ENCODE measurements around the gene MOSMO. TPM values are rescaled to one million over a fixed set of nuclear protein-coding genes. Genes with fewer than 3 reads are reported as not detected.

The MOSMO gene
- total RNA-seq, 1 experiment from 2014 or later, result 27.6 TPM

DNA sequence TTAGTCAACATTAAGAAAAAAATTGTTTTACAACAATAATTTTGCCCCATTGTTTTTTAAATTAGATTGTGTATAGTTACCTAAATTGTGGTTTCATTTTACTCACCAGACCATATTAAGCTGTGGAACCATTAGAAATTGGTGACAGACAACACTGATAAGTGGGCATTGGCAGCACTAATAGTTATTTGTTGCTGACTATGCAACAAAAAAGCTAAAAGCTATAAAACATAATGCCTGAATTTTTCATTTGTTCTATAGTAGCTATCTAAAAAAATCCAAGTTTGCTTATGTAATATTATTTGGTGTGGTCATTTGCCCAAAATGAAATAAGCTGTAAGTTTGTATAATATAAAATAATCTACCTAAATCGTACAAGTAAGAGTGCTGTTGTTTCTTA is 70.7 kb downstream of the MOSMO start:
- TF ChIP-seq JUND (IDR thresholded peaks at IDR 0.05) (no peak), EZH2 (IDR thresholded peaks at IDR 0.05) (no peak), TCF7L2 (IDR thresholded peaks at IDR 0.05; ENCODE audit: borderline replicate concordance, extremely low read depth, insufficient read depth, insufficient read length) (no peak), RAD21 (IDR thresholded peaks at IDR 0.05; ENCODE audit: low read depth) (no peak), SP1 (IDR thresholded peaks at IDR 0.05; ENCODE audit: low read depth) (no peak), SIN3A (IDR thresholded peaks at IDR 0.05; ENCODE audit: low read depth) (no peak), YY1 (IDR thresholded peaks at IDR 0.05; ENCODE audit: extremely low read depth, insufficient replicate concordance, low read depth, low read length) (no peak), FOSL1 (IDR thresholded peaks at IDR 0.05; ENCODE audit: low read depth) (no peak), ZFX (IDR thresholded peaks at IDR 0.05) (no peak), EGR1 (IDR thresholded peaks at IDR 0.05; ENCODE audit: low read depth) (no peak), POLR2AphosphoS5 (IDR thresholded peaks at IDR 0.05; ENCODE audit: low read depth, low read length) (no peak), CBX3 (IDR thresholded peaks at IDR 0.05; ENCODE audit: low read depth) (no peak), POLR2A (IDR thresholded peaks at IDR 0.05; ENCODE audit: borderline replicate concordance, extremely low read depth, insufficient read depth, insufficient read length) (no peak), ELF1 (IDR thresholded peaks at IDR 0.05; ENCODE audit: borderline replicate concordance, low read depth) (no peak), EZH2phosphoT487 (IDR thresholded peaks at IDR 0.05; ENCODE audit: borderline replicate concordance) (no peak)
- TF ChIP-seq, protein P1, sequence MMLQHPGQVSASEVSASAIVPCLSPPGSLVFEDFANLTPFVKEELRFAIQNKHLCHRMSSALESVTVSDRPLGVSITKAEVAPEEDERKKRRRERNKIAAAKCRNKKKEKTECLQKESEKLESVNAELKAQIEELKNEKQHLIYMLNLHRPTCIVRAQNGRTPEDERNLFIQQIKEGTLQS (IDR thresholded peaks at IDR 0.05), result no peak
- TF ChIP-seq, protein P2, sequence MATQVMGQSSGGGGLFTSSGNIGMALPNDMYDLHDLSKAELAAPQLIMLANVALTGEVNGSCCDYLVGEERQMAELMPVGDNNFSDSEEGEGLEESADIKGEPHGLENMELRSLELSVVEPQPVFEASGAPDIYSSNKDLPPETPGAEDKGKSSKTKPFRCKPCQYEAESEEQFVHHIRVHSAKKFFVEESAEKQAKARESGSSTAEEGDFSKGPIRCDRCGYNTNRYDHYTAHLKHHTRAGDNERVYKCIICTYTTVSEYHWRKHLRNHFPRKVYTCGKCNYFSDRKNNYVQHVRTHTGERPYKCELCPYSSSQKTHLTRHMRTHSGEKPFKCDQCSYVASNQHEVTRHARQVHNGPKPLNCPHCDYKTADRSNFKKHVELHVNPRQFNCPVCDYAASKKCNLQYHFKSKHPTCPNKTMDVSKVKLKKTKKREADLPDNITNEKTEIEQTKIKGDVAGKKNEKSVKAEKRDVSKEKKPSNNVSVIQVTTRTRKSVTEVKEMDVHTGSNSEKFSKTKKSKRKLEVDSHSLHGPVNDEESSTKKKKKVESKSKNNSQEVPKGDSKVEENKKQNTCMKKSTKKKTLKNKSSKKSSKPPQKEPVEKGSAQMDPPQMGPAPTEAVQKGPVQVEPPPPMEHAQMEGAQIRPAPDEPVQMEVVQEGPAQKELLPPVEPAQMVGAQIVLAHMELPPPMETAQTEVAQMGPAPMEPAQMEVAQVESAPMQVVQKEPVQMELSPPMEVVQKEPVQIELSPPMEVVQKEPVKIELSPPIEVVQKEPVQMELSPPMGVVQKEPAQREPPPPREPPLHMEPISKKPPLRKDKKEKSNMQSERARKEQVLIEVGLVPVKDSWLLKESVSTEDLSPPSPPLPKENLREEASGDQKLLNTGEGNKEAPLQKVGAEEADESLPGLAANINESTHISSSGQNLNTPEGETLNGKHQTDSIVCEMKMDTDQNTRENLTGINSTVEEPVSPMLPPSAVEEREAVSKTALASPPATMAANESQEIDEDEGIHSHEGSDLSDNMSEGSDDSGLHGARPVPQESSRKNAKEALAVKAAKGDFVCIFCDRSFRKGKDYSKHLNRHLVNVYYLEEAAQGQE (IDR thresholded peaks at IDR 0.05; ENCODE audit: low read depth), result no peak
- no peaks in the 10 kb centered on the region for H3K9me2 ChIP-seq (ENCODE audit: insufficient read depth)
- no peak overlapping the region for H3K4me2 ChIP-seq (ENCODE audit: low read length)
- BruUV-seq (replicated peaks), result no TSS peak
- peaks cover 3 to 14% of the 10 kb centered on the region in 2 experiments; a peak in 2 of 4 replicates for H3K36me3 ChIP-seq (ENCODE audit: control insufficient read depth in 1 of 2, insufficient read depth in 2 of 2, low read length in 2 of 2)
- H3K4me3 ChIP-seq (replicated peaks in 1 of 2; ENCODE audit: low read depth in 1 of 2, low read length in 2 of 2), result no peak overlapping the region
- H3K9me3 ChIP-seq (ENCODE audit: control insufficient read depth in 1 of 2, insufficient read depth in 1 of 2, low read depth in 1 of 2, low read length in 2 of 2), result no peaks in the 10 kb centered on the region
- ChIA-PET CTCF (interaction anchor here (1.1 to 4.0 kb wide), 10 partner anchors 11 to 111 kb away, joined by 3 to 140 read pairs (median 19); partner anchors contain the start of genes MOSMO and PDZD9), POLR2A (no interaction called here), RAD21 (ENCODE audit: low non-redundant PET in 1 of 2, low total read pairs in 2 of 2, uncharacterized antibody in 2 of 2, unreplicated experiment in 2 of 2) (interaction anchor here (0.6 to 2.1 kb wide), 3 partner anchors 10 to 110 kb away, joined by 3 to 10 read pairs (median 6); no protein-coding TSS in a partner anchor)
- no peak overlapping the region for H3K27ac ChIP-seq (ENCODE audit: low read depth, low read length)
- H3K4me1 ChIP-seq (ENCODE audit: control insufficient read depth in 1 of 2, insufficient read depth in 2 of 2, low read length in 2 of 2), result no peaks in the 10 kb centered on the region; a peak in 1 of 4 replicates
- H2AFZ ChIP-seq (ENCODE audit: low read depth, low read length, poor library complexity, severe bottlenecking), result no peak overlapping the region
- no peak for DNase-seq (ENCODE audit: low read depth, low spot score)
- H3K27me3 ChIP-seq (ENCODE audit: insufficient read depth, low read length), result no peaks in the 10 kb centered on the region
- intact Hi-C loops (cut with micrococcal nuclease), result loop anchor here (5.0 kb wide), 3 partner anchors 101 to 126 kb away; partner anchors contain the start of gene UQCRC2
- no peak overlapping the region for H3K9ac ChIP-seq (ENCODE audit: low read length)
- H3K79me2 ChIP-seq (ENCODE audit: insufficient read depth, low read length), result peaks cover 12% of the 10 kb centered on the region; the same call in 1 of the 2 replicates
- no peaks in the 10 kb centered on the region for H4K20me1 ChIP-seq (ENCODE audit: insufficient read depth)
- no peak for ATAC-seq
